IPS-18a (cell line): ENCODE data around the gene TFDP1.

Experiments used
- H3K27ac ChIP-seq: one replicate; pipeline ENCODE4 v1.5.1; 2013; ENCODE audit warnings: low read length
- H3K27me3 ChIP-seq: one replicate; pipeline ENCODE4 v1.6.1; 2013; ENCODE audit warnings: mild to moderate bottlenecking, low read length; ENCODE audit not compliant: control insufficient read depth, insufficient read depth
- H3K36me3 ChIP-seq: one replicate; pipeline ENCODE4 v1.6.1; 2013; ENCODE audit warnings: low read depth, low read length; ENCODE audit not compliant: control insufficient read depth
- H3K4me1 ChIP-seq: one replicate; pipeline ENCODE4 v1.6.1; 2013; ENCODE audit warnings: low read depth, low read length; ENCODE audit not compliant: control insufficient read depth
- H3K4me3 ChIP-seq: one replicate; pipeline ENCODE4 v1.5.1; 2013; ENCODE audit warnings: low read length
- H3K9ac ChIP-seq: one replicate; pipeline ENCODE4 v1.6.1; 2013; ENCODE audit warnings: mild to moderate bottlenecking, low read length, moderate library complexity
- H3K9me3 ChIP-seq: one replicate; pipeline ENCODE4 v1.6.1; 2013; ENCODE audit warnings: low read depth, low read length; ENCODE audit not compliant: control insufficient read depth

The TFDP1 gene

DNA sequence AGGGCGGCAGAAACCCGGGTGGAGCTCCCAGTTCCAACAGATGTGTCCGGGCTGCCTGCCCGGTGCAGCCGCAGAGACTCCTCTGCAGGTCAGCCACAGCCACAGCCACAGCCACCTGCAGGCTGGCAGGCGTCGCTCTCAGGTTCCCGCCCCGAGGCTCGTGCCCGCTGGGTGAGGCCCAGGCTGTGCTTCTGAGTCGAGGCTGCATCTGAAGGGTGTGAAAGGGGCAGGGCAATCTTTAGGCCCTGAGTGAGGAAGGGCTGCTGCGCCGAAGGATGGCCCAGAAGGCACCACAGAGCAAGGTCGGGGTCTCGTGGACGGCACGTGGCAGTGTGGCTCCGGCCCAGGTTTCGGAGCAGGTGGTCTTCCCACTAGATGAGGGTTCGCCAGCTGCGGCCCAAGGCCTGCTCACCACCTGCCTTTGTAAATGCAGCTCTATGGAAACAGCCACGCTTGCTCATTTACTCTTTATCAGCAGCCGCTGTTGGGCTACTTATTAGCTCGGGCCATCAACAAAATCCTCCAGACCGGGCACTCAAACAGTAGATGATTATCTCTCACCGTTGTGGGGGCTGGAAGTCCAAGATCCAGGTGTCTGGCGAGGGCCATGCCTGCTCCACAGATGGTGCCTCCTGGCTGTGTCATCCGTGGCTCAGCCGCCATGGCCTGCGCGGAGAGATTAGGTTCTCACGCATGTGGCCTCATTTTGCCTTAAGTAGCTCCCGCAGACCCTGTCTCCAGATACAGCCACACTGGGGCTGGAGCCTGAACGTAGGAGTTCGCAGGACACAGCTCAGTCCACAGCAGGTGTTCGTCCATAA, 40.3 kb upstream of the TFDP1 start:
- H3K36me3 ChIP-seq, result peaks cover 4% of the 10 kb centered on the region
- no peaks in the 10 kb centered on the region for H3K27me3 ChIP-seq
- H3K4me1 ChIP-seq, result no peaks in the 10 kb centered on the region
- H3K9ac ChIP-seq, result no peak overlapping the region
- H3K4me3 ChIP-seq, result no peak overlapping the region
- H3K27ac ChIP-seq, result no peak overlapping the region
- H3K9me3 ChIP-seq, result no peaks in the 10 kb centered on the region

DNA sequence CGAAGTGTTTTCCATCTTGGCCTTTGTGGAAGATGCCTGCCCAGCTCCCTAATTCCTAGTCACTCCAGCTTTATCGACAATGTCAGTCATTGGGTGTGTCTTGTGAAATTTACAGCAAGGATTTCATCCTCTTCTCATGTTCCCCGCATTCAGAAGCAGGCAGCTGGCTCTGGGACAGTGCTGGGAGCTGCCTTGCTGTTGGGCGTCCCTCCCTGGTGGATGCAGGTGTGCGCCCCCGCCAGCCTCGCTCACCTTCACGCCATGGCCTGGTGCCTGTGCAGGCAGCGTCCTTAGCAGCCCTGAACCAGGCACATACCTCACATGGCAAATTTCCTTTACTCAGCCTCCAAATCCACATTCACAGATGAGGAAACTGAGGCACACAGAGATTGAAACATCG, 39.7 kb upstream of the TFDP1 start:
- H3K27me3 ChIP-seq, result no peaks in the 10 kb centered on the region
- H3K27ac ChIP-seq, result no peak overlapping the region
- no peak overlapping the region for H3K4me3 ChIP-seq
- H3K9ac ChIP-seq, result no peak overlapping the region
- H3K9me3 ChIP-seq, result no peaks in the 10 kb centered on the region
- H3K4me1 ChIP-seq, result no peaks in the 10 kb centered on the region
- H3K36me3 ChIP-seq, result peaks cover 2% of the 10 kb centered on the region

DNA sequence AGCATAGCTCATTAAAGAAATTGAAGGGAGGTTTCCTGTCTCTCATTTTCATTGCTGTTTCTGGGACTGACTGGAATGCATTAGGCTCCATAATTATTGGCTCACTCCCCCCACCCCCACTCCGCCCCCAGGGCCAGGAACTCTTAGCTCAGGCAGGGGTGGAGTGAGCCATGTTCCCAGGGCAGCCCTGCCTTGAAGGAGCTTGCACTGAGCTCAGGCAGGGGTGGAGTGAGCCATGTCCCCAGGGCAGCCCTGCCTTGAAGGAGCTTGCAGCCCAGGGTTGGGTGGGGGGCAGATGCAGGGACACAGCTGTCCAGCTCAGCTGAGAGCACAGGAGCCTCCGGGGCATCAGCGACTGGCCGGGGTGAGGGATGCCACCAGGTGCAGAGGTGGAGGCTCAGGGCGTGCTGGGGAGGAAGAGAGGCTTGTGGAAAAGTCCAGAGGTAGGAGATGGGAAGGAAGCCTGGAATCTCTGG, 39.1 kb upstream of the TFDP1 start:
- Histone ChIP-seq H3K9ac (no peak overlapping the region), H3K4me3 (no peak overlapping the region), H3K27me3 (no peaks in the 10 kb centered on the region), H3K36me3 (no peaks in the 10 kb centered on the region), H3K27ac (no peak overlapping the region), H3K4me1 (no peaks in the 10 kb centered on the region), H3K9me3 (no peaks in the 10 kb centered on the region)

DNA sequence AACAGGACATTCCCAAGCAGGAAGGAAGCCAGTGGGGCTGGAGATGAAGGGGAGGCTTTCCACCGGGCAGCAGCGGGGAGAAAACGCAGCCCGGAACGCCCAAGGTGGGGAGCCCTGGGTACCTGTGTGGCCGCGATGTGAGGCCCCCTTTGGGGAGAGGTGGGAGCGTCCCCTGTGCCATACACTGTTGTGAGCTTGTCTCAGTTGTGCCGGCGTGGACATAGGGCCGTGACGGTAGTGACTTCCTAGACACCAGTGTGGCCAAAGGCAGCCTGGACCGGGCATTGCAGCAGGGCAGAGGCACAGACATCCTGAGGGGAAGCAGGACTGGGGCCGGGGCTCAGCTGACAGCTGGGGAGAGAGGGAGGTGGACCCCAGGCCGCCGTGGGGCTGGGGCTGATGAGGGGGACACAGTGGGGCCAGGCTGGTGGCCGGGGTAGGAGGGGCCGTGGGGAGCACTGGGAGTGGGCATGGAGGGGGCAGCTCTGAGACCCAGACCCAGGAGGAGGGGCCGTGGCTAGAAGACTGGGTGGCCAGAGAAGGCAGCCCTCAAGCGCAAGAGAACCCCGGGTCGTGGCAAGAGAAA, 38.5 kb upstream of the TFDP1 start:
- Histone ChIP-seq H3K27me3 (no peaks in the 10 kb centered on the region), H3K9ac (no peak overlapping the region), H3K27ac (no peak overlapping the region), H3K4me1 (no peaks in the 10 kb centered on the region), H3K9me3 (no peaks in the 10 kb centered on the region), H3K36me3 (no peaks in the 10 kb centered on the region), H3K4me3 (no peak overlapping the region)

DNA sequence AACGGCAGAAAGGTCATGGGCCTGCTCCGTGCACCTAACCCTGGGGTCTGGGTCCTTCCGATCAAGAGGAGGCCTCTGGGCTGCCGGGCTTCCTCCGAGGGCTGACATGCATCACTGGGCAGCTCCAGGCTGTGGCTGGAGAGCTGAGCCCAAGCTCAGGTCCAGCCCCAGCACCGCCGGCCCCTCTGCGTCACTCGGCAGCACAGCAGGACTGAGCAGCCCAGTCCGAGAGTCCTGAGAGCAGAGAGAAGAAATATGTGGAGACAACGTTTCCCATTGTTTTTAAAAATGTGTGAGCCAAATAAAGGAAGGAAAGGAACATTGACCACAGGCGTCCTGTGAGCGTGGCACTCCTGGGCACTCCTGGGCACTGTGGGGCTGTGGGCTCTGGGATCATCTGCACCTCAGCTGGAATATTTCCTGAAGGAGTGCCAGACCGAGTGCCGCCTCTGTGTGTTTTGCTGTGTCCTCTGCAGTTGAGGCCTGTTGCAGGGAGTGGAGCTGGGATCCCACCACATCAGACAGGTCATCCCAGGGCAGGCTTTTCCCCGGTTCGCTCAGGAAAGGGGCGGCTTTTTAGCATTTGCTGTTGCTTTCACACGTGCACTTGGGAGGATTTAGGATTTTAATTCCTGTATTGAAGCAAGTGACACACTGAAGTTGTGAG, 37.8 kb upstream of the TFDP1 start:
- no peaks in the 10 kb centered on the region for H3K4me1 ChIP-seq
- H3K27me3 ChIP-seq, result no peaks in the 10 kb centered on the region
- no peak overlapping the region for H3K27ac ChIP-seq
- no peaks in the 10 kb centered on the region for H3K9me3 ChIP-seq
- H3K4me3 ChIP-seq, result no peak overlapping the region
- H3K9ac ChIP-seq, result no peak overlapping the region
- no peaks in the 10 kb centered on the region for H3K36me3 ChIP-seq

DNA sequence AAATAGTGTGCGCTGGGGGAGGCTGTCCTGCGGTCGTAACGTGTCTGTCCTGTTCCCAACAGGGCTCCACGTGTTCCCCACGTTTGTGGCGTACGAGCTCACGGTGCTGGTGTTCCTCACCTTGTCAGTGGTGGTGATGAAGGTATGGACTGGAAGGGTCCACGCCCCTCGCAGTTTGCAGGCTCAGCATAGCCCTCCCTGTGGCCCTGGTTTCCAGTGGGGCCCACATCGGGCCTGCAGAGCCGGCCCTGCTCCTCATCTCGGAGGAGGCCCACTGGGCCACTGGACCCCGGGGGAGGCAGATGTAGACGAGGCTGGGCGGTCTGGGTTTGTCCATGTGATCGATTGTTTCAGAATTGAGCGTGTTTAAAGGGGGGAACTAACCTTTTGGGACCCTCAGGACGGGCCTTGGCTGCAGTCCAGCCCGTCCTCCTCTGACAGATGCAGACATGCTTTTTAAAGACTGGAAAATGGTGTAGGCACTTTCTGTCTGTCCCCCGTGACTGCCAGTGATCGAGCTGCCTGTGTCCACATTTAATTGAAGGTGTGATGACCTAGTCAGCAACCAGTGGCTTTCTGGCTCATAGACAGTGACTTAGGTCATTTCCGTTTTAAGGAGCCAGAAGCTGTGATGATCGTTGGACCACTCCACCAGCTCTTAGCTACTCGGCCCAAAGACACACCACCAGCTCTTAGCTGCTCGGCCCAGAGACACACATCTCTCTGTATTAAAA, 37.1 kb upstream of the TFDP1 start:
- Histone ChIP-seq H3K36me3 (no peaks in the 10 kb centered on the region), H3K4me3 (no peak overlapping the region), H3K9ac (no peak overlapping the region), H3K4me1 (no peaks in the 10 kb centered on the region), H3K27me3 (no peaks in the 10 kb centered on the region), H3K9me3 (no peaks in the 10 kb centered on the region), H3K27ac (no peak overlapping the region)

DNA sequence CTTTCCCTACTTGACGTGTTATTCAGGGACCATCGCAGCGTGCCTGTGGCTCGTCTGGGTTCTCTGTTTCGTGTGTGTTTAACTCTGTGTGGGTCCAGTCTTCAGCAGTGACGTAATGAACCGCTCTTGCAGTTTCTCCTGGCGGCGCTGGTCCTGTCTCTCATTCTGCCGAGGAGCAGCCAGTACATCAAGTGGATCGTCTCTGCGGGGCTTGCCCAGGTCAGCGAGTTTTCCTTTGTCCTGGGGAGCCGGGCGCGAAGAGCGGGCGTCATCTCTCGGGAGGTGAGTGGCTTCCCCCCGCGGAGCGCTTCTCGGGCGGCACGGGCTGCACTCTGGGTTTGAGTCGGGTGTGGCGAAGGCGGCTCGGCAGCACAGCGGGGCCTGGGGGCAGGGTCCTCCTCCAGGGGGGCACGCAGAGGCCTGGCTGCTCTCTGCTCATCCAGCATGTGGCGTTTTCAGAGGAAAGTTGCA, 36.3 kb upstream of the TFDP1 start:
- Histone ChIP-seq H3K9me3 (no peaks in the 10 kb centered on the region), H3K9ac (no peak overlapping the region), H3K27me3 (no peaks in the 10 kb centered on the region), H3K36me3 (no peaks in the 10 kb centered on the region), H3K4me3 (no peak overlapping the region), H3K27ac (no peak overlapping the region), H3K4me1 (no peaks in the 10 kb centered on the region)

DNA sequence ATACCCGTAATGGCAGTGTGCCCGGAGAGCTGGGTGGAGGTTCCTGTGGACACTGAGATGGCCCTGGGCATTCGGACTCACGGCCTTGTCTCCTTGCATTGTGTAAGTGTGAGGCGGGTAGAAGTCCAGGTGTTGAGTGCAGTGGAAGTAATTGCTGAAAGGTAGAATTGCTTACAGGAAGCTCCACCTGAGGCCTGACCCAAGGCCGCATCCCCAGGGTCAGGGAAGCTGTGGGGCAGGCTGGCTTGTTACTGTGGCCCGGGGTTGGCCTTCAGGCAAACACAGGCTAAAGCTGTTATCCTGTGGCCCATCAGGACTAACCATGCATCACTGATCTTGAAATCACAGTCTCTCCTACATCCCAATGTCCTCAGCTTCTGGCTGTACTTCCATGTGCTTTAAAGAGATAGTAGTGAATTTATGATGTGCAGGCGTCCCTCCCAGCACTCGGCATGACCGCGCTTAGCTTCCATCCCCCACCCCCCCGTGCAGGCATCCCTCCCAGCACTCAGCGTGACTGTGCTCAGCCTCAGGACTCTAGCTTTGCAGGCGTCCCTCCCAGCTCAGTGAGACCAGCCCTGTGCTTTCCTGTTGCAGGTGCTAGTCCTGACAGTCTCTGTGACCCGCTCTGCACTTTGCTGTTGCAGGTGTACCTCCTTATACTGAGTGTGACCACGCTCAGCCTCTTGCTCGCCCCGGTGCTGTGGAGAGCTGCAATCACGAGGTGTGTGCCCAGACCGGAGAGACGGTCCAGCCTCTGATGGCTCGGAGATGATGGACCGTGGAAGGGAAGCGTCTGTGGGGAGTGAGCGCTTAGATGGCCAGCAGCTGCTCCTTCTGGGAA, 35.6 kb upstream of the TFDP1 start:
- Histone ChIP-seq H3K9me3 (no peaks in the 10 kb centered on the region), H3K4me3 (no peak overlapping the region), H3K27me3 (no peaks in the 10 kb centered on the region), H3K36me3 (no peaks in the 10 kb centered on the region), H3K9ac (no peak overlapping the region), H3K27ac (no peak overlapping the region), H3K4me1 (no peaks in the 10 kb centered on the region)

DNA sequence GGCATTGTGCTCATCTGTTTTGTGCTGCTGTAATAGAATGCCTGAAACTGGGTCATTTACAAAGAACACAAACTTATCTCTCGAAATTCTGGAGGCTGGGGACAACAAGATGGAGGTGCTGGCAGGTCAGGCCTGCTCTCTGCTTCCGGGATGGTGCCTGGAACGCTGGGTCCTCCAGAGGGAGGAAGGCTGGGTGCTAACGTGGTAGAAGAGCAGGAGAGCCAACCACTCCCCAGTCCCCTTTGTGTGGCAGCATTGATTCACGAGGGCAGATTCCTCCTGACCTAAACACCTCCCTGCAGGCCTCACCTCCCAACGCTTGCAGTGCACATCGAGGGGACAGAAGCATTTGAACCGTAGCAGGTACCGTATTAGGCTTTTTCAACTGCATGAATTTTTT, 34.1 kb upstream of the TFDP1 start:
- H3K9me3 ChIP-seq, result no peaks in the 10 kb centered on the region
- no peak overlapping the region for H3K9ac ChIP-seq
- H3K27ac ChIP-seq, result no peak overlapping the region
- H3K36me3 ChIP-seq, result no peaks in the 10 kb centered on the region
- no peak overlapping the region for H3K4me3 ChIP-seq
- H3K27me3 ChIP-seq, result no peaks in the 10 kb centered on the region
- H3K4me1 ChIP-seq, result no peaks in the 10 kb centered on the region

DNA sequence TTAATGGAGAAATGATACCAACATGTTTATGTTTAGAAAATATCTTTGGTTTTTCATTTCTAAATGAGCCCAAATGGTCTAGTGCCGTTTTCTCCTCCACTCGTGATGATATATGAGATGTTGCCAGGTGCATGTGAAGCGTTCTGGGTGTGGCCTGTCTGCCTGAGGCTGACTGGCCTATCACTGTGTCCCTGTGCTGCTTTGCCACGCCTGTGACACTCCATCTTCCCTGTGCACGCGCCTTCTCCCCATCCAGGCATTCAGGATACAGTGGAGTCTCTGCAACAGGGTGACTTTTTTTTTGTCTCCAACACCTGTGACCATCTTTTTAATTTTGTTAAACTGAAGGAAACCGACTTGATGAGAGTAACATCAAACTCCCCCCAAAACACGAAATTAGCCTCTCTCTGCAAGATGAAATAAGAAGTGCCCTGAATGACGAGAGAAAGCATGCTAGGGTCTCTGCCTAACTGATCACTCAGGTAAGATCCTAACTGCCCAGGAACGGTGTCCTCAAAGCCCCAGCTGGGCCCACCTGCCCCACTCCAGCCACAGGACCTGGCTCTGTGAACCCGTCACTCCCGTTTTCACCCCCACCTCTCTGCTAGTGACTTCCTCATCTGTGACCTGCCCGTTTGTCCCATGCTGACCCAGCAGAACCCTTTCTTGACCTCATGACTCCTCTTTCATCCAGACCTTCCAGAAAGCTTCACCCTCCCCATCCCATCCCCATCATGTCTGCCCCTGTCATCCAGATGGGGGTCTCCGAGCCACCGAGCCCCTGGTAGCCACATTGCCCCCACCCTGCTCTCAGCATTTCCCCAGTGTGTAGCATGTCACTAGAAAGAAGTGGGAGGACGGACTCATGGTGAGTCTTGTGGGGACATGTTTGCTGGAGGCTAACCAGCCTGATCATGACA, 33.2 kb upstream of the TFDP1 start:
- Histone ChIP-seq H3K9me3 (no peaks in the 10 kb centered on the region), H3K27ac (no peak overlapping the region), H3K4me3 (no peak overlapping the region), H3K4me1 (no peaks in the 10 kb centered on the region), H3K9ac (no peak overlapping the region), H3K27me3 (no peaks in the 10 kb centered on the region), H3K36me3 (no peaks in the 10 kb centered on the region)
